ENCODE results near the gene LRP1.
A peak's percentile ranks its signal among the peaks of the same experiment; 100 is the strongest.

The LRP1 gene

DNA sequence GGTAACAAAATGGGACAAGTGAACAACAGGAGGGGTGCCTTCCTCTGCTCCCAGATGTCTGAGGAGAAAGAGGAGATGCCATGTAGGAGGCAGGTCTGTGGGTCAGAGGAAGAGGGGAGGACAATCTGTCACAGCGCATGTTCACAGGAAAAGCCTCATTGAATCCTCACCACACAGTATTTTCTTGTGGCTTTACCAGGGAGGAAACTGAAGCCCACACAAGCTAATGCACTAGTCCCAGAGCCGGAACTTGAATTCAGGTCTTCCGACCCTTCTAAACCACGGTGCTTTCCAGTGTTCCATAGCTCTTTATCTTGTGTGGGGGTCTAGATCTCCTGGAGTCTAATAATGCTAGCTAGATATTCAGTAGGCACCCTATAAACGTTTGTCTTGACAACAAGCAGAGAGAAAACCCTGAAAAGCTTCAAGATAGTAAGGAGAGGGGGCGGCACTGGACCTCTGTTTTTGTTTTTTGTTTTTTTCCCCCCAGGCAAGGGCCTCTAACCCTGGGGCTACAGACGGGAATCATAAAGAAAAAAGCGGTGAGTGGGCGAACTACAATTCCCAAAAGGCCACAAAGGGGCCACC, 100.9 kb downstream of the LRP1 start:
- peak; percentile 77 for DNase-seq

GRCh38 chr12:57229634-57230380, 101.5 kb downstream of the LRP1 start, which contains the start of gene SHMT2:
Gene SHMT2, plus strand, starts transcription at chr12:57229711. Its CDS starts 68 bp downstream, at chr12:57229779.
- peak; percentile 99 for DNase-seq

DNA sequence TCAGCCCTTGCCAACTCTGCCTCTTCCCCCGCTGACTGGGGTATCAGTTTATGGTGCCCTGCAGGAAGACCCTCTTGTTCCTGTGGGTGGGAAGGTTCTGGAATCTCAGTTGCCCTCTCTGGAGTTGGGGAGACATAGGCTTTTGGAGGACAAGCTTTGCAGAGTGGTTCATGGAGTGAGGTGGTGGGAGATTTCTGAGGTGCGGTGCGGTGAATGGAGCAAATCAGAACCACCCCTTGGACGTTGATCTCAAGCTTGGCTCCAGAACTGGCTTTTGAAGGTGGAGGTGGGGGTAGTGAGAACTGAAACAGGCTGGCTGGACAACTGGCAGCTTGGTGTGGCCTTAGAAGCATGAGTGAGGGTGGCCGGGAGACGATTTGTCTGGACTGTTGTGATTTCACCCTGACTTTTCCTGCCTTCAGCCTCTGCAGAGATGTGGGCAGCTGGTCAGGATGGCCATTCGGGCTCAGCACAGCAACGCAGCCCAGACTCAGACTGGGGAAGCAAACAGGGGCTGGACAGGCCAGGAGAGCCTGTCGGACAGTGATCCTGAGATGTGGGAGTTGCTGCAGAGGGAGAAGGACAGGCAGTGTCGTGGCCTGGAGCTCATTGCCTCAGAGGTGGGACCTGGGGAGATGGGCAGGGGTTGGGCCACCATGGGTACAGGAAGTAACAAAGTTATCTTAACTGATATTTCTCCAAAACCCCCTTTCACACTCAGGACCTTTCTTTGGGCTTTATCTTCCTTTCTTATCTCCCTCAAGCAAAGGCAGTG, 102.3 kb downstream of the LRP1 start:
- no peak for DNase-seq

DNA sequence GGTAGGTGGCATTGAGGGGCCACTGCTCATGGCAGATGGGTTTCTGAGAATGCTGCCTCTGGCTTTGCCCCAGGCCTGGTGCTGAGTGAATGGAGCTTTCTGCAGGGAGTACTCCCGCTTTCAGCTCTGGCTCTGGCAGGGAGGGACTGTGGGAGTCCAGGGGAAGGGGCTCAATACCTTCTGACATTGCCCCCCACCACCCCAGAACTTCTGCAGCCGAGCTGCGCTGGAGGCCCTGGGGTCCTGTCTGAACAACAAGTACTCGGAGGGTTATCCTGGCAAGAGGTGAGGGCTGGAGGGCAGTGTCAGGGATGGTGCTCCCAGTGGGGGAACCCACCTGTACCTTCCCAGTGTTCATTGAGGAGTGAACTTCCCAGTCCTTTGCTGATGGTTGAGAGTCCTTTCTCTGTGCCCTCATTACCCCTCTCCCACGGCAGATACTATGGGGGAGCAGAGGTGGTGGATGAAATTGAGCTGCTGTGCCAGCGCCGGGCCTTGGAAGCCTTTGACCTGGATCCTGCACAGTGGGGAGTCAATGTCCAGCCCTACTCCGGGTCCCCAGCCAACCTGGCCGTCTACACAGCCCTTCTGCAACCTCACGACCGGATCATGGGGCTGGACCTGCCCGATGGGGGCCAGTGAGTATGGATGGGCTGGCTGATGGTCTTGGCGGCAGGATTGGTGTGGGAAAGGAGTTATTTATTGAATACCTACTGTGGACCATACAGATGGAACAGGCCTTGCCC, 103.2 kb downstream of the LRP1 start:
- DNase-seq: no peak

DNA sequence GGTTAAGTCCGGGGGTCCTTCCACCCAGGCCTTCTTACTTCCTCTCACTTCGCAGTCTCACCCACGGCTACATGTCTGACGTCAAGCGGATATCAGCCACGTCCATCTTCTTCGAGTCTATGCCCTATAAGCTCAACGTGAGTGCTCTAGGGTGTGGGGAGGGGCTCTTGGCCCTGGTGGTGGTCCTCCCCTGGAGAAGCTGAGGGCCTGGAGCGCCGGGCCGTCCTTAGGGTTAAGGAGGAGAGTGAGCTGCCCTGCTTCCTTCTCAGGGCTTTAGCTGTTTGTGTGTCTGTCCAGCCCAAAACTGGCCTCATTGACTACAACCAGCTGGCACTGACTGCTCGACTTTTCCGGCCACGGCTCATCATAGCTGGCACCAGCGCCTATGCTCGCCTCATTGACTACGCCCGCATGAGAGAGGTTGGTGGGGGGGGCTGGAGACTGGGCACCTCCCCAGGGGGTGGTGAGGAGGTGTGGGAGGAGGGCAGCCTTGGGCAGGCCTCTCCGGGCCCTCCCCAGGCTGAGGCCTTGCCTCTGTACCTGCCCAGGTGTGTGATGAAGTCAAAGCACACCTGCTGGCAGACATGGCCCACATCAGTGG, 104.0 kb downstream of the LRP1 start:
- DNase-seq: no peak

DNA sequence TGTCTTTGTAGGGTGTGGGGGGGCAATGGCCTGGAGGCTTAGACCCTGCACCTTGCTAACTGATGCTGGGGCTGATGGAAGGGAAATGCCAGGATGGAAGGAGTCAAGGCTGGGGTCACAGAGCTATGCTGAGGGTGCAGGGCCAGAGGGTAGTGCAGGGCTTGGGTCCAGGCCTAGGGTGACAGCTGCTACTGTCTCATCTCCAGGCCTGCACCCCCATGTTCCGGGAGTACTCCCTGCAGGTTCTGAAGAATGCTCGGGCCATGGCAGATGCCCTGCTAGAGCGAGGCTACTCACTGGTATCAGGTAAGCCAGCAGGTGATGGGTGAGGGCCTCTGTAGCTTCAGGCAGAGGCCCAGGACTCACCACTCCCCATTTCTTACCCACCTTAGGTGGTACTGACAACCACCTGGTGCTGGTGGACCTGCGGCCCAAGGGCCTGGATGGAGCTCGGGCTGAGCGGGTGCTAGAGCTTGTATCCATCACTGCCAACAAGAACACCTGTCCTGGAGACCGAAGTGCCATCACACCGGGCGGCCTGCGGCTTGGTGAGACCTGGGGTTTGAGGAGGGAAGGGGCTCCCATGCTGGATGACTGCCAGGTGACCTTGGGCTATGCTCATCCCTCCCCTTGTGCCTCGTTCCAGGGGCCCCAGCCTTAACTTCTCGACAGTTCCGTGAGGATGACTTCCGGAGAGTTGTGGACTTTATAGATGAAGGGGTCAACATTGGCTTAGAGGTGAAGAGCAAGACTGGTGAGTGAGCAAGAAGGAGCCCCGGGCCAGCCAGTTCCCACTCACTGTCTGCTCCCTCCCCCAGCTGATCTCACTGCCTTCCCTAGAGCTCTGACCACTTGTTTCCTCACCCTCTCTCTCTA, 105.3 kb downstream of the LRP1 start:
- DNase-seq: no peak

GRCh38 chr12:57234233-57234570, 105.9 kb downstream of the LRP1 start:
- DNase-seq: no peak

DNA sequence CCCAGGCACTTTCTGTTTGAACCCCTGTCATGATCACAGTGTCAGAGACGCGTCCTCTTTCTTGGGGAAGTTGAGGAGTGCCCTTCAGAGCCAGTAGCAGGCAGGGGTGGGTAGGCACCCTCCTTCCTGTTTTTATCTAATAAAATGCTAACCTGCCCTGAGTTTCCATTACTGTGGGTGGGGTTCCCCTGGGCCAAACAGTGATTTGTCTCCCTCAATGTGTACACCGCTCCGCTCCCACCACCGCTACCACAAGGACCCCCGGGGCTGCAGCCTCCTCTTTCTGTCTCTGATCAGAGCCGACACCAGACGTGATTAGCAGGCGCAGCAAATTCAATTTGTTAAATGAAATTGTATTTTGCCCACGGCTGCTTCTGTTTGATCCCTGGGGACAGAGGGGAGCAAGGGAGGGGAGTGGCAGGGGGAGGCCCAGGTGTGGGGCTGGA, 106.3 kb downstream of the LRP1 start:
- DNase-seq: no peak

- no peak for DNase-seq
These were observed 106.9 kb downstream of the LRP1 start for GRCh38 chr12:57235017-57235727.

GRCh38 chr12:57235728-57236131, 107.4 kb downstream of the LRP1 start:
- no peak for DNase-seq

DNA sequence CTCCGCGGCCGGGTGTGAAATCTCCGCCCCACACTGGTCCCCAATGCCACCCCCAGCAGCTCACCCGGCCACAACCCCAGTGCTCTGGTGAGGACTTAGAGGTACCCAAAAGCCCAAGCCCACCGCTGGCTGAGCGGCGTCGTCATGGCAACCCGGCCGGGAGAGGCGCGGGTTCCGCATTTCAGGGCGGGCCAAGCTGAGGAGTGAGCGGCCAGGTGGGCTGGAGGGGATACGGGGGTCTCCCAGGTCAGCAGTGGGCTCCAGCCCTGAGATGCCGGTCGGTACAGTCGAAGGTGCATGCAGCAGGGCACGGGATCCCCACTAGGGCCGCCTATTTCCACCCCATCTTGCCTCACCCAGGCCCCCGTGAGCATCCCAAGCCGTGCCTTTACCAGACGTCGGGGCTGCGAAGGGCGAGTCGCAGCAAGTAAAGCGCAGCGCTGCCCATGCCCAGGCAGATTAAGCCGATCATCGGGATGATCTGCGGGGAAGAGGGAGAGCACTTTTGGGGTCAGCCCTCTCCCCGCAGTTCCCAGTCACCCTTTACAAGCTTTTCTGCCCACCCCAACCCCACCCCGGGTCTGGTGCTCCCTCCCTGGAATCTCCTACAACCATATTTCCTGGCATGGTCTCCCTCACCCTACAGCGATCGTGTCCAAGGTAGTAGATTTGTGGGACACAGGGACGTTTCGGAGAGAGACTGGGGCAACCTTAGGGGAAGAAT, 108.1 kb downstream of the LRP1 start:
- no peak for DNase-seq

GRCh38 chr12:57236925-57237595, 108.8 kb downstream of the LRP1 start:
- DNase-seq: no peak

GRCh38 chr12:57237596-57237931, 109.3 kb downstream of the LRP1 start:
- DNase-seq: no peak

DNA sequence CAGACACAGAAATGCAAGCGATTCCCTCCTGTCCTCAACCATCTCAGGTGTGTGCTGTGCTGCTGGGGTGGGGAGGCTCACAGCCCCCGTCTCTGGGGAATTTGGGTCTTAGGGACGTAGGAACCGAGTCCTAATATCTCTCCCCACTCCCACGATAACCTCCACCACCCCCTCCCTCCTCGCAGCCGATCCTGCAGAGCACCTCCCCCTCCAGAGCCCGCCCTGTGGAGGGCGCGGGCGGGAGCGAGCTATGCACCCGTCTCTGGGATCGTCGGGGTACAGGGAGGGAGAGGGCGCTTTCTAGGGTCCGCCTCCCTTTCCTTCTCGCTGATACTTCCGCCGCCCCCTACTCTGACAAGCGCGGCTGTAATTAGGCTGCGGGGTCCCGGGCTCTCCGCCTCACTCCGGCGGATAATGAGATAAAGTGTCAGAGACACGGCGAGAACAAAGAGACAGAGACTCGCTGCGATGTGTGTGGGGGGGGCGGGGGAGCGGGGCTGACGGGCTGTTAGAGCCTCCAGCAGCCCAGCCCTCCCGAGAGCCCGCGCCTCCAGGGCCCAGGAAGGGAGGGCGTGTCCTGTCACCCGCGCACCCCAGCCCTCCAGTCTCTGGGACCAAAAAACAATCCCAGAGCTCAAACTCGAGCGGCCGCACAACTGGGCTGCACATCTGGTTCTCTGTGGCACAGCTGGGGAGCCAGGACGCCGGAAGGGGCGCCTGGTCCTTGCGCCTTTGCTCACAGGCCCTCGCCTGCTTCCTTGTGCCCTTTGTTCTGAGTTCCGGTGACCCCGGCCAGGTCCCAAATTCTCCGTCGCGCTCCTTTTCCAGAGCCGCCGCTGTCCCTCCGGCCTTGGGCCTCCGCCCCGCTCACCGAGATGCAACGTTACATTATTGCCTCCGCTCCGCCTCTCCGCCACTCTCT, 109.9 kb downstream of the LRP1 start:
- no peak for DNase-seq

- peak; percentile 92 for DNase-seq
These were observed 110.7 kb downstream of the LRP1 start for GRCh38 chr12:57238854-57239554.

GRCh38 chr12:57239587-57240065, 111.3 kb downstream of the LRP1 start:
- DNase-seq: no peak

- DNase-seq: no peak
These were observed 112.0 kb downstream of the LRP1 start for GRCh38 chr12:57240066-57240921.
